SK-N-SH treated with all-trans-retinoic acid at 6 μM for 48 hours (cell line): ENCODE data around the gene MAPK9.

Experiments
- ARNTL ChIP-seq: fragments of 450-650 bp; formaldehyde crosslinking; IDR thresholded peaks from 2 replicates; pipeline ENCODE4 v1.5.0; 2020; ENCODE audit warnings: low read depth, mild to moderate bottlenecking, moderate library complexity, borderline replicate concordance
- CREB5 ChIP-seq: fragments of 250-450 bp; sonication (Bioruptor Pico); IDR thresholded peaks from 2 replicates; pipeline ENCODE4 v1.5.1; 2020; ENCODE audit warnings: low read depth, mild to moderate bottlenecking, moderate library complexity
- PATZ1 ChIP-seq: fragments of 250-450 bp; sonication (Bioruptor Pico); IDR thresholded peaks from 2 replicates; pipeline ENCODE4 v1.8.0; 2020; ENCODE audit warnings: mild to moderate bottlenecking, moderate library complexity, borderline replicate concordance
- RARB ChIP-seq: fragments of 250-450 bp; sonication (Bioruptor Pico); IDR thresholded peaks from 2 replicates; pipeline ENCODE4 v1.8.0; 2021; ENCODE audit warnings: mild to moderate bottlenecking, moderate library complexity
- ZFP30 ChIP-seq: fragments of 450-650 bp; formaldehyde crosslinking; IDR thresholded peaks from 2 replicates; pipeline ENCODE4 v1.5.0; 2022; ENCODE audit warnings: mild to moderate bottlenecking, moderate library complexity

- no peak for TF ChIP-seq ARNTL
- TF ChIP-seq CREB5 (CRISPR knock-in tag): no peak
- TF ChIP-seq ZFP30 (CRISPR knock-in tag): no peak
- no peak for TF ChIP-seq PATZ1 (CRISPR knock-in tag)
- no peak for TF ChIP-seq RARB (CRISPR knock-in tag)
These were observed 8.8 kb downstream of the MAPK9 start for GRCh38 chr5:180283026-180283615.
